Fibroblast of lung (primary cell): ENCODE results near the gene VSIR. TPM values are rescaled to one million over a fixed set of nuclear protein-coding genes. Genes with fewer than 3 reads are reported as not detected.

Experiments used
- DNase-seq, 2 donors: peaks; one replicate each; pipeline versions ENCODE4 v3.0.0 to v3.0.0-alpha.2; 2010; ENCODE audit warnings: low read depth in 2 of 2
- H2AFZ ChIP-seq: 2 replicates; pipeline ENCODE4 v1.5.1; 2012; ENCODE audit warnings: low read length, control low read depth, inconsistent platforms
- H3K27ac ChIP-seq: 2 replicates; pipeline ENCODE4 v1.5.1; 2011; ENCODE audit warnings: low read length, control low read depth; ENCODE audit not compliant: insufficient read depth
- H3K27me3 ChIP-seq: 2 replicates; pipeline ENCODE4 v1.5.1; 2011; ENCODE audit warnings: mild to moderate bottlenecking, low read length; ENCODE audit not compliant: control insufficient read depth, insufficient read depth
- H3K36me3 ChIP-seq: 2 replicates; pipeline ENCODE4 v1.5.1; 2011; ENCODE audit warnings: low read length; ENCODE audit not compliant: control insufficient read depth, insufficient read depth
- H3K4me1 ChIP-seq: 2 replicates; pipeline ENCODE4 v1.5.1; 2011; ENCODE audit warnings: low read length; ENCODE audit not compliant: control insufficient read depth, insufficient read depth; ENCODE audit errors: extremely low read depth
- H3K4me2 ChIP-seq: 2 replicates; pipeline ENCODE4 v1.5.1; 2011; ENCODE audit warnings: low read length, control low read depth; ENCODE audit not compliant: insufficient read depth; ENCODE audit errors: extremely low read depth
- H3K4me3 ChIP-seq, 4 experiments: fragments of 200-600 bp in 1 of 4; sonication (generic) in 1 of 4; replicated peaks in 1 of 4; 2 replicates each; pipeline ENCODE4 v1.5.1; 2011 to 2016; ENCODE audit warnings: low read length in 4 of 4, low read depth in 3 of 4, mild to moderate bottlenecking in 3 of 4, control low read depth in 2 of 4, inconsistent platforms in 1 of 4, mixed read lengths in 1 of 4; ENCODE audit not compliant: insufficient read depth in 1 of 4; ENCODE audit errors: control extremely low read depth in 1 of 4
- H3K79me2 ChIP-seq: 2 replicates; pipeline ENCODE4 v1.5.1; 2012; ENCODE audit warnings: mild to moderate bottlenecking, low read length, inconsistent platforms; ENCODE audit not compliant: control insufficient read depth, insufficient read depth
- H3K9ac ChIP-seq: 2 replicates; pipeline ENCODE4 v1.5.1; 2011; ENCODE audit warnings: mild to moderate bottlenecking, low read length, control low read depth; ENCODE audit not compliant: insufficient read depth
- H3K9me3 ChIP-seq: 2 replicates; pipeline ENCODE4 v1.5.1; 2012; ENCODE audit warnings: low read depth, low read length; ENCODE audit not compliant: control insufficient read depth, insufficient read depth
- H4K20me1 ChIP-seq: 2 replicates; pipeline ENCODE4 v1.5.1; 2011; ENCODE audit warnings: low read length; ENCODE audit not compliant: control insufficient read depth, insufficient read depth; ENCODE audit errors: extremely low read depth
- EZH2 ChIP-seq: IDR thresholded peaks from 2 replicates; pipeline ENCODE4 v1.5.1; 2012; ENCODE audit warnings: low read length, control low read depth, mild to moderate bottlenecking; ENCODE audit errors: missing control alignments
- polyA plus RNA-seq, 2 donors: library from polyadenylated mRNA; depleted of rRNA in 1 of 2; stranded (reverse) in 1 of 2; unstranded in 1 of 2; fragments of >200 nt; gene quantifications; 2 replicates each; pipeline ENCODE4 v1.2.1, GENCODE V29; 2011 to 2012; ENCODE audit warnings: missing spikeins in 1 of 2
- total RNA-seq: library from RNA; depleted of rRNA; stranded (reverse); fragments of >200 nt; gene quantifications from 2 replicates; pipeline ENCODE4 v1.2.1, GENCODE V29; 2014
- TF ChIP-seq, protein P1 (sequence below), 2 donors: IDR thresholded peaks in 1 of 2; conservative IDR thresholded peaks in 1 of 2; 1 replicate in 1 of 2; 2 replicates in 1 of 2; pipeline ENCODE4 v1.5.1; 2011 to 2012; ENCODE audit warnings: low read length in 2 of 2, control low read depth in 1 of 2, inconsistent platforms in 1 of 2, low read depth in 1 of 2, mild to moderate bottlenecking in 1 of 2

Gene VSIR
- total and polyA plus RNA-seq, 2 donors (not counting 1 experiment from before 2014, with no cell fraction given): 39.9 to 44.1 TPM

DNA sequence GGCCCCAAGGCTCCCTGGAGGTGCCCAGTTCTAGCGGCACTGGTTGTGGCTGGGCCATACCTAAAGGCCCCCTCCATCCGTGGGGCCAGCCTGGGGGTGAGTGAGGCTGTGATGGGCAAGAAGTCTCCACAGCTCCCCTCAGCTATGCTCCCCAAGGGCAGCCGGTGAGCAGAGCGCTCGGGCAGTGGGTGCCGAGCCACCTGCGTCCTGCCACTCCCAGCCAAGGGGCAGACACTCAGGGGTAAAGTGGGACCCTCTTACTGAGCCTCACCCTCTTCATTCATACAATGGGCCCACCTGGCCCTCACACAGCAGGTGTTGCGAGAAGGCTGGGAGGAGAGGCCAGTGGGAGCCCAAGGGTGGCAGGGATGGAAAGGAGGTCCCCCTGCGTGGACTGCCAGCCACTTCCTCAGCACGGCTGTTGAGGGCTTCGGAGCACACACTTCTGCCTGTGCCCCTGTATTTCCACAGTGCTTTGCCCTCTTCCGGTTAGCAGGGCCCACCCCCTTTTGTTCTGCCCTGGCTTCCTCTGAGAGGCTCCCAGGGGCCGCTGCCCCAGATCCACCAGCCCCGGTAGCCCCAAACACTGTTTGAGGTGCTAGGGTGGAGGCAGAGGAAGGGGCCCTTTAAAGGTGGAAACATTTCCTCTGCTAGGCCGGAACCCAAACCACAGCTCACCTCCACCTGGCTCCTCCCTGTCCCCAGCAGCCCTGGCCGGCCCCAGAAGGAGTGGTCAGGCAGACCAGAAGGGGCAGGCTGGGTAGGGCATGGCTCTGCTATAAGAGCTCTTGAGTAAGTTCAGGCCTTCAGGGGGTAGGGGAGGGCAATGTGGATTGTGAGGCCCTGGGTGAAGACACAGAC lies 37.4 kb downstream of the VSIR start:
- Histone ChIP-seq H3K27me3 (peaks cover 3% of the 10 kb centered on the region), H3K79me2 (no peaks in the 10 kb centered on the region), H2AFZ (no peak overlapping the region), H3K9me3 (no peaks in the 10 kb centered on the region), H3K27ac (no peak overlapping the region), H3K4me3 (no peak overlapping the region), H3K4me2 (no peak overlapping the region), H4K20me1 (no peaks in the 10 kb centered on the region), H3K4me1 (peaks cover 2% of the 10 kb centered on the region), H3K36me3 (no peaks in the 10 kb centered on the region), H3K9ac (no peak overlapping the region)
- TF ChIP-seq EZH2: no peak
- TF ChIP-seq, protein P1, sequence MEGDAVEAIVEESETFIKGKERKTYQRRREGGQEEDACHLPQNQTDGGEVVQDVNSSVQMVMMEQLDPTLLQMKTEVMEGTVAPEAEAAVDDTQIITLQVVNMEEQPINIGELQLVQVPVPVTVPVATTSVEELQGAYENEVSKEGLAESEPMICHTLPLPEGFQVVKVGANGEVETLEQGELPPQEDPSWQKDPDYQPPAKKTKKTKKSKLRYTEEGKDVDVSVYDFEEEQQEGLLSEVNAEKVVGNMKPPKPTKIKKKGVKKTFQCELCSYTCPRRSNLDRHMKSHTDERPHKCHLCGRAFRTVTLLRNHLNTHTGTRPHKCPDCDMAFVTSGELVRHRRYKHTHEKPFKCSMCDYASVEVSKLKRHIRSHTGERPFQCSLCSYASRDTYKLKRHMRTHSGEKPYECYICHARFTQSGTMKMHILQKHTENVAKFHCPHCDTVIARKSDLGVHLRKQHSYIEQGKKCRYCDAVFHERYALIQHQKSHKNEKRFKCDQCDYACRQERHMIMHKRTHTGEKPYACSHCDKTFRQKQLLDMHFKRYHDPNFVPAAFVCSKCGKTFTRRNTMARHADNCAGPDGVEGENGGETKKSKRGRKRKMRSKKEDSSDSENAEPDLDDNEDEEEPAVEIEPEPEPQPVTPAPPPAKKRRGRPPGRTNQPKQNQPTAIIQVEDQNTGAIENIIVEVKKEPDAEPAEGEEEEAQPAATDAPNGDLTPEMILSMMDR (conservative IDR thresholded peaks at IDR 0.05 in 1 of 2, IDR thresholded peaks at IDR 0.05 in 1 of 2; ENCODE audit: low read depth in 1 of 2, low read length in 2 of 2): no peak
- DNase-seq: no peak

DNA sequence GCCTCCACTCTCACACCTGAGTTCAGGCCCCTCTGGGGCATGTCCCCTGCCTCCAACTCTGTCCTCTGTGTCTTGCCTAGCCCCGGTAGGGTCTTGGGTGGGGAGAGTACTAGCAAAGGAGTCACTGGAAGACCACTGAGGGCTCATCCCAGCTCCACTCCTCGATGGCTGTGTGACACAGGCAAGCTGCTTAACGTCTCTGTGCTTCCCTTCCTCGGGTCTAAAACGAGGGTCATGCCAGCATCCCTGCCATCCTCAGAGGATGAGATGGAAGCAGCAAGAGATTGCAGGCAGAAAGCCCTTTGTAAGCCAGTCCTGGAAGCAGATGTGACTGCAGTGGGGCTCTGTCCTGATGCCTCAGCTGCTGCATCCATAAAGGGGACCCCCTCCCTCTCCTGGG lies 38.5 kb downstream of the VSIR start:
- Histone ChIP-seq H3K36me3 (no peaks in the 10 kb centered on the region), H3K9me3 (no peaks in the 10 kb centered on the region), H3K4me3 (no peak overlapping the region), H3K27me3 (peaks cover 3% of the 10 kb centered on the region), H3K9ac (no peak overlapping the region), H3K4me1 (no peaks in the 10 kb centered on the region), H3K27ac (no peak overlapping the region), H3K79me2 (no peaks in the 10 kb centered on the region), H4K20me1 (no peaks in the 10 kb centered on the region), H2AFZ (no peak overlapping the region), H3K4me2 (no peak overlapping the region)
- TF ChIP-seq EZH2: no peak
- TF ChIP-seq, protein P1 (conservative IDR thresholded peaks at IDR 0.05 in 1 of 2, IDR thresholded peaks at IDR 0.05 in 1 of 2; ENCODE audit: low read depth in 1 of 2, low read length in 2 of 2): no peak
- no peak for DNase-seq

DNA sequence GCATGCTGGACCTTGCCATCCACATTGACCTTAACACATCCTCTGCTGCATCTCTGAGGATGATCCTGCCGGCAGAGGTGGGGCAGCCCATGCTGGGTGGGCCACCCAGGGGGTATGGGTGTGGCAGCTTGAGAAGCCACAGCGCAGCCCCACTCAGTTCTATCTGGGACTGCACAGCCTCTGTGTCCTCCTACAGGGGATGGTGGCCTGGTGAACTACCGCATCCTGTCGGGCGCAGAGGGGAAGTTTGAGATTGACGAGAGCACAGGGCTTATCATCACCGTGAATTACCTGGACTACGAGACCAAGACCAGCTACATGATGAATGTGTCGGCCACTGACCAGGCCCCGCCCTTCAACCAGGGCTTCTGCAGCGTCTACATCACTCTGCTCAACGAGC lies 41.5 kb downstream of the VSIR start:
- H3K79me2 ChIP-seq: no peaks in the 10 kb centered on the region
- no peaks in the 10 kb centered on the region for H3K36me3 ChIP-seq

More for the DNA sequence above, 41.5 kb downstream of the VSIR start:
- Histone ChIP-seq H4K20me1 (no peaks in the 10 kb centered on the region), H3K4me2 (no peak overlapping the region), H3K9ac (no peak overlapping the region), H3K27me3 (peaks cover 5% of the 10 kb centered on the region), H2AFZ (no peak overlapping the region), H3K4me3 (no peak overlapping the region), H3K9me3 (no peaks in the 10 kb centered on the region), H3K27ac (no peak overlapping the region), H3K4me1 (peaks cover 7% of the 10 kb centered on the region)
- no peak for DNase-seq
- TF ChIP-seq, protein P1 (conservative IDR thresholded peaks at IDR 0.05 in 1 of 2, IDR thresholded peaks at IDR 0.05 in 1 of 2; ENCODE audit: low read depth in 1 of 2, low read length in 2 of 2): no peak
- TF ChIP-seq EZH2: no peak
